Fibroblast of lung (primary cell): ENCODE measurements around the gene RHOD. TPM values are rescaled to one million over a fixed set of nuclear protein-coding genes. Genes with fewer than 3 reads are reported as not detected.
A peak's percentile ranks its signal among the peaks of the same experiment; 100 is the strongest.

Experiments
- DNase-seq, 2 donors: peaks; one replicate each; pipeline versions ENCODE4 v3.0.0 to v3.0.0-alpha.2; 2010; ENCODE audit warnings: low read depth in 2 of 2
- H2AFZ ChIP-seq: 2 replicates; pipeline ENCODE4 v1.5.1; 2012; ENCODE audit warnings: low read length, control low read depth, inconsistent platforms
- H3K27ac ChIP-seq: 2 replicates; pipeline ENCODE4 v1.5.1; 2011; ENCODE audit warnings: low read length, control low read depth; ENCODE audit not compliant: insufficient read depth
- H3K27me3 ChIP-seq: 2 replicates; pipeline ENCODE4 v1.5.1; 2011; ENCODE audit warnings: mild to moderate bottlenecking, low read length; ENCODE audit not compliant: control insufficient read depth, insufficient read depth
- H3K36me3 ChIP-seq: 2 replicates; pipeline ENCODE4 v1.5.1; 2011; ENCODE audit warnings: low read length; ENCODE audit not compliant: control insufficient read depth, insufficient read depth
- H3K4me1 ChIP-seq: 2 replicates; pipeline ENCODE4 v1.5.1; 2011; ENCODE audit warnings: low read length; ENCODE audit not compliant: control insufficient read depth, insufficient read depth; ENCODE audit errors: extremely low read depth
- H3K4me2 ChIP-seq: 2 replicates; pipeline ENCODE4 v1.5.1; 2011; ENCODE audit warnings: low read length, control low read depth; ENCODE audit not compliant: insufficient read depth; ENCODE audit errors: extremely low read depth
- H3K4me3 ChIP-seq, 4 experiments: fragments of 200-600 bp in 1 of 4; sonication (generic) in 1 of 4; replicated peaks in 1 of 4; 2 replicates each; pipeline ENCODE4 v1.5.1; 2011 to 2016; ENCODE audit warnings: low read length in 4 of 4, low read depth in 3 of 4, mild to moderate bottlenecking in 3 of 4, control low read depth in 2 of 4, inconsistent platforms in 1 of 4, mixed read lengths in 1 of 4; ENCODE audit not compliant: insufficient read depth in 1 of 4; ENCODE audit errors: control extremely low read depth in 1 of 4
- H3K79me2 ChIP-seq: 2 replicates; pipeline ENCODE4 v1.5.1; 2012; ENCODE audit warnings: mild to moderate bottlenecking, low read length, inconsistent platforms; ENCODE audit not compliant: control insufficient read depth, insufficient read depth
- H3K9ac ChIP-seq: 2 replicates; pipeline ENCODE4 v1.5.1; 2011; ENCODE audit warnings: mild to moderate bottlenecking, low read length, control low read depth; ENCODE audit not compliant: insufficient read depth
- H3K9me3 ChIP-seq: 2 replicates; pipeline ENCODE4 v1.5.1; 2012; ENCODE audit warnings: low read depth, low read length; ENCODE audit not compliant: control insufficient read depth, insufficient read depth
- H4K20me1 ChIP-seq: 2 replicates; pipeline ENCODE4 v1.5.1; 2011; ENCODE audit warnings: low read length; ENCODE audit not compliant: control insufficient read depth, insufficient read depth; ENCODE audit errors: extremely low read depth
- CTCF ChIP-seq, 2 donors: IDR thresholded peaks in 1 of 2; conservative IDR thresholded peaks in 1 of 2; 1 replicate in 1 of 2; 2 replicates in 1 of 2; pipeline ENCODE4 v1.5.1; 2011 to 2012; ENCODE audit warnings: low read length in 2 of 2, control low read depth in 1 of 2, inconsistent platforms in 1 of 2, low read depth in 1 of 2, mild to moderate bottlenecking in 1 of 2
- EZH2 ChIP-seq: IDR thresholded peaks from 2 replicates; pipeline ENCODE4 v1.5.1; 2012; ENCODE audit warnings: low read length, control low read depth, mild to moderate bottlenecking; ENCODE audit errors: missing control alignments
- polyA plus RNA-seq, 2 donors: library from polyadenylated mRNA; depleted of rRNA in 1 of 2; stranded (reverse) in 1 of 2; unstranded in 1 of 2; fragments of >200 nt; gene quantifications; 2 replicates each; pipeline ENCODE4 v1.2.1, GENCODE V29; 2011 to 2012; ENCODE audit warnings: missing spikeins in 1 of 2
- total RNA-seq: library from RNA; depleted of rRNA; stranded (reverse); fragments of >200 nt; gene quantifications from 2 replicates; pipeline ENCODE4 v1.2.1, GENCODE V29; 2014

RHOD gene
- total and polyA plus RNA-seq, 2 donors (not counting 1 experiment from before 2014, with no cell fraction given) = 4.7 to 12.9 TPM

GRCh38 chr11:67066333-67066709, 9.7 kb downstream of the RHOD start:
- TF ChIP-seq CTCF (conservative IDR thresholded peaks at IDR 0.05 in 1 of 2, IDR thresholded peaks at IDR 0.05 in 1 of 2; ENCODE audit: low read depth in 1 of 2, low read length in 2 of 2) (no peak), EZH2 (no peak)
- Histone ChIP-seq H4K20me1 (no peaks in the 10 kb centered on the region), H3K79me2 (no peaks in the 10 kb centered on the region)

DNA sequence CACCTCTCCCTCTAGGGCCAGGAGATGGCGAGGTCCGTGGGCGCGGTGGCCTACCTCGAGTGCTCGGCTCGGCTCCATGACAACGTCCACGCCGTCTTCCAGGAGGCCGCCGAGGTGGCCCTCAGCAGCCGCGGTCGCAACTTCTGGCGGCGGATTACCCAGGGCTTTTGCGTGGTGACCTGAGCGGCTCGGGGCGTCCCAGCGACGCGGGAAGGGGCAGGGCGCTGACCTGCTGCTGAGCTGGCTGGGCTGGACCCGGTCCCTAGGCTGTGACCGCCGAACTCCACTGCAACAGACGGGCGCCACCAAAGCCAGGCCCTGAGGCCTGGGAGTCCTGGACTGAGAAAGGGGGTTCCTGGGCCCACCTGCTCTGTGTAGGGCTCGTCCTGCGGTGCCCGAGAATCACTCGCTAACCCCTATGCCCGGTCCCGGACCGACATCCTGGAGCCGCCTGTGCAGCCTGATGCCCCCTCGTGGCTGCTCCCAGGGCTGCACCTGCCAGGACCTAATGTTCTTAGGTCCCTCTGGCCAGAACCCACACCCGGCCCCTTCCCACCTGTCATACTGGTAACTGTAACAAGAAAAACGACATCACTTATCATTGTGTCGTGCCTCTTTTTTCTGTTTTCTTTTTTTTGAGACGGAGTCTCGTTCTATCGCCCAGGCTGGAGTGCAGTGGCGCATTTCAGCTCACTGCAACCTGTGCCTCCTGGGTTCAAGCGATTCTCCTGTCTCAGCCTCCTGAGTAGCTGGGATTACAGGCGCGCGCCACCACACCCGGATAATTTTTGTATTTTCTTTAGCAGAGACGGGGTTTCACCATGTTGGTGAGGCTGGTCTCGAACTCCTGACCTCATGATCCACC, 15.0 kb downstream of the RHOD start:
- Histone ChIP-seq H3K4me3 (no peak overlapping the region), H4K20me1 (no peaks in the 10 kb centered on the region), H3K9ac (no peak overlapping the region), H2AFZ (no peak overlapping the region), H3K36me3 (no peaks in the 10 kb centered on the region), H3K4me1 (no peaks in the 10 kb centered on the region), H3K79me2 (no peaks in the 10 kb centered on the region), H3K27me3 (no peaks in the 10 kb centered on the region), H3K9me3 (no peaks in the 10 kb centered on the region), H3K4me2 (no peak overlapping the region), H3K27ac (no peak overlapping the region)
- TF ChIP-seq CTCF (conservative IDR thresholded peaks at IDR 0.05 in 1 of 2, IDR thresholded peaks at IDR 0.05 in 1 of 2; ENCODE audit: low read depth in 1 of 2, low read length in 2 of 2) (peak; percentile 65 to 78), EZH2 (no peak)
- peak; percentile 53 to 64 for DNase-seq

More at GRCh38 chr11:67066333-67066709, 9.7 kb downstream of the RHOD start:
- no peak overlapping the region for H3K9ac ChIP-seq
- H3K36me3 ChIP-seq = no peaks in the 10 kb centered on the region
- no peak overlapping the region for H2AFZ ChIP-seq
- H3K27ac ChIP-seq = no peak overlapping the region
- H3K27me3 ChIP-seq = no peaks in the 10 kb centered on the region
- H3K9me3 ChIP-seq = no peaks in the 10 kb centered on the region
- H3K4me3 ChIP-seq = no peak overlapping the region
- no peak for DNase-seq
- no peak overlapping the region for H3K4me2 ChIP-seq
- no peaks in the 10 kb centered on the region for H3K4me1 ChIP-seq

GRCh38 chr11:67072295-67072694, 15.6 kb downstream of the RHOD start:
- no peak overlapping the region for H3K9ac ChIP-seq
- TF ChIP-seq EZH2 (no peak), CTCF (conservative IDR thresholded peaks at IDR 0.05 in 1 of 2, IDR thresholded peaks at IDR 0.05 in 1 of 2; ENCODE audit: low read depth in 1 of 2, low read length in 2 of 2) (no peak)
- H3K27me3 ChIP-seq = no peaks in the 10 kb centered on the region
- no peak overlapping the region for H3K4me3 ChIP-seq
- no peak for DNase-seq
- no peaks in the 10 kb centered on the region for H3K9me3 ChIP-seq
- H3K79me2 ChIP-seq = no peaks in the 10 kb centered on the region
- H2AFZ ChIP-seq = no peak overlapping the region
- H3K4me2 ChIP-seq = no peak overlapping the region
- H3K4me1 ChIP-seq = no peaks in the 10 kb centered on the region
- no peaks in the 10 kb centered on the region for H4K20me1 ChIP-seq
- H3K36me3 ChIP-seq = no peaks in the 10 kb centered on the region
- H3K27ac ChIP-seq = no peak overlapping the region
